ENCODE results near the gene NCKAP5.

DNA sequence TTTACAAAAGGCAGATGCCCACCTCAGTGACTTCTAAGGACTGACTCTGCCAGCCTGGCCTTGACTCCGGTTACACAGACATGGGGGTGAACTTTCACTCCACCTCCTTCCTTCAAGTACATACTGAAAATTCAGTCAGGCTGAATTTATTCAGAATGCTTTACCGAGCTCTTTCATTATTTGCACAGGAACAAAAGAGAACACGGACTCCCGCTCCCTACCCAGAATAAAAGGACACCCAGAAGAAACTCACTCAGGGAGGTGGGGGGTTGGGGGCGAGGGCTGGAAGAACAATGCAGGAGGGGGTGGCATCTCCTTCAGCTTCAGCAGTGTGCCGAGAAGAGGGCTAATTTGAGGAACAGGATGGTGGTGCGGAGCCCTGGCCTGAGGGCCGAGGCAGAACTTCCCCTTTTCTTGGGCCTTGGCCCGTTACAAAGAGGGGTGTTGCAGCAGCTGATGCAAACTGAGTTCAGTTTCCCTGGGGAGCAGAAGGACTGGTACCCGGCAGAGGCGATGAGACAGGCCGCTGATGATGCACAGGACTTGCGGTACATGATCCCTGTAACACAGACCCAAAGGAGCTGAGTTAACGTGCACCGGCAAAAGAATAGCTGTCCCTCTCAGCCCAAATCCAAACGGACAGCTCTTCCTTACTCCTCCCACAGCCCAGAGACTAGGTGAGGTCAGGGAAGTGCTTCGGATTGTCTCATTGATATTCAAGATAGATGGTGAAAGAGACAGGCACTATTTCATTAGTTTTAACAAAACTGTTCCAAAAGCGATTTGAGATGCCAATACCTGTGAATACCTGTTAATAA lies 922.3 kb downstream of the NCKAP5 start:
- TF ChIP-seq CEBPB (IDR thresholded peaks at IDR 0.05; ENCODE audit: low read depth, low read length) (no peak), SIN3A (conservative IDR thresholded peaks at IDR 0.05 in 1 of 2, IDR thresholded peaks at IDR 0.05 in 1 of 2; ENCODE audit: low read depth in 1 of 2, low read length in 2 of 2) (no peak), EP300 (IDR thresholded peaks at IDR 0.05; ENCODE audit: borderline replicate concordance in 1 of 2, low read depth in 2 of 2, low read length in 2 of 2) (no peak), KDM5A (IDR thresholded peaks at IDR 0.05; ENCODE audit: low read length) (no peak), POLR2A (IDR thresholded peaks at IDR 0.05; ENCODE audit: control extremely low read depth in 1 of 2, low read depth in 2 of 2, low read length in 2 of 2) (no peak), HDAC6 (IDR thresholded peaks at IDR 0.05; ENCODE audit: low read depth, low read length) (no peak), JUN (IDR thresholded peaks at IDR 0.05; ENCODE audit: low read depth, low read length) (no peak)
- TF ChIP-seq, protein P1, sequence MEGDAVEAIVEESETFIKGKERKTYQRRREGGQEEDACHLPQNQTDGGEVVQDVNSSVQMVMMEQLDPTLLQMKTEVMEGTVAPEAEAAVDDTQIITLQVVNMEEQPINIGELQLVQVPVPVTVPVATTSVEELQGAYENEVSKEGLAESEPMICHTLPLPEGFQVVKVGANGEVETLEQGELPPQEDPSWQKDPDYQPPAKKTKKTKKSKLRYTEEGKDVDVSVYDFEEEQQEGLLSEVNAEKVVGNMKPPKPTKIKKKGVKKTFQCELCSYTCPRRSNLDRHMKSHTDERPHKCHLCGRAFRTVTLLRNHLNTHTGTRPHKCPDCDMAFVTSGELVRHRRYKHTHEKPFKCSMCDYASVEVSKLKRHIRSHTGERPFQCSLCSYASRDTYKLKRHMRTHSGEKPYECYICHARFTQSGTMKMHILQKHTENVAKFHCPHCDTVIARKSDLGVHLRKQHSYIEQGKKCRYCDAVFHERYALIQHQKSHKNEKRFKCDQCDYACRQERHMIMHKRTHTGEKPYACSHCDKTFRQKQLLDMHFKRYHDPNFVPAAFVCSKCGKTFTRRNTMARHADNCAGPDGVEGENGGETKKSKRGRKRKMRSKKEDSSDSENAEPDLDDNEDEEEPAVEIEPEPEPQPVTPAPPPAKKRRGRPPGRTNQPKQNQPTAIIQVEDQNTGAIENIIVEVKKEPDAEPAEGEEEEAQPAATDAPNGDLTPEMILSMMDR (IDR thresholded peaks at IDR 0.05; ENCODE audit: control extremely low read depth in 1 of 3, insufficient read depth in 1 of 3, low read depth in 1 of 3, low read length in 3 of 3): no peak
